NCI-H446 treated with DMSO at 0.1 percent for 48 hours (cell line): ENCODE results near the gene COQ3.

Experiments used
- DNase-seq: peaks from one replicate; lab custom pipeline; 2025; lab: John Stamatoyannopoulos, UW

Gene COQ3, protein sequence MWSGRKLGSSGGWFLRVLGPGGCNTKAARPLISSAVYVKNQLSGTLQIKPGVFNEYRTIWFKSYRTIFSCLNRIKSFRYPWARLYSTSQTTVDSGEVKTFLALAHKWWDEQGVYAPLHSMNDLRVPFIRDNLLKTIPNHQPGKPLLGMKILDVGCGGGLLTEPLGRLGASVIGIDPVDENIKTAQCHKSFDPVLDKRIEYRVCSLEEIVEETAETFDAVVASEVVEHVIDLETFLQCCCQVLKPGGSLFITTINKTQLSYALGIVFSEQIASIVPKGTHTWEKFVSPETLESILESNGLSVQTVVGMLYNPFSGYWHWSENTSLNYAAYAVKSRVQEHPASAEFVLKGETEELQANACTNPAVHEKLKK

DNA sequence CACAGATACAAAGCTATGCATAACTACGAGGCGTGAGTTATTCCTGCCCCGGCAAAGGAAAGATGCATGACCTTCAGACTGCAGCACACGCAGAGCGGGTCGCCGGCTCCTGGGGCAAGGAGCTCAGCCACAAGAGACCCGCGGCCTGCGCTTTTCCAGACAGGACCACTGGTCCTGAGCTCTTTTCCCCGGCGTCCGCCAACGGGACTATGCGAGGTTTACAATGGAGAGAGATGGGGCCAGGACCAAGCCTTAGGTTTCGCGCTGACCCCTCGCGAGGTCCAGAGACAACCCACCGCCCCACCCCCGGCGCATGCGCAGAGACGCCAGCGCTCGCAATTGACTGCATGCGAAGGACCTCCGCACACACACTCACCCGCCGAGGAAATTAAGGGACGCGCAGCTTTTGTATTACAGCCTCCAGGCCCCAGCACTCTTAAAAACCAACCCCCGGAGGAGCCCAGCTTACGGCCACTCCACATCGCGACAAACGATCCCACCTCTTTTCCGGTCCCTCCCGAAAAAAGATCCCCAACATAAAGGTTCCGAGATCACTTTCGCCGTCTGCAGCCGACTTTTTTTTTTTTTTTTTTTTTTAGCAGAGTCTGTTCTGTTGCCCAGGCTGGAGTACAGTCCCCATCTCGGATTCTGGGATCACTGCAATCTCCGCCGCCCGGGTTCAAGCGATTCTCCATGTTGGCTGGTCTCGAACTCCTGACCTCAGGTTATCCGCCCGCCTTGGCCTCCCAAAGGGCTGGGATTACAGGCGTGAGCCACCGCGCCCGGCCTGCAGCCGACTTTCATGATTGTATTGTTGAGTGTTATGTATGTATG is at the start of gene COQ3:
COQ3 (minus strand) TSS at position 498 of the 834 bp plus-strand sequence; CDS start at position 482, 16 bp downstream.
- peak; percentile 54 for DNase-seq

DNA sequence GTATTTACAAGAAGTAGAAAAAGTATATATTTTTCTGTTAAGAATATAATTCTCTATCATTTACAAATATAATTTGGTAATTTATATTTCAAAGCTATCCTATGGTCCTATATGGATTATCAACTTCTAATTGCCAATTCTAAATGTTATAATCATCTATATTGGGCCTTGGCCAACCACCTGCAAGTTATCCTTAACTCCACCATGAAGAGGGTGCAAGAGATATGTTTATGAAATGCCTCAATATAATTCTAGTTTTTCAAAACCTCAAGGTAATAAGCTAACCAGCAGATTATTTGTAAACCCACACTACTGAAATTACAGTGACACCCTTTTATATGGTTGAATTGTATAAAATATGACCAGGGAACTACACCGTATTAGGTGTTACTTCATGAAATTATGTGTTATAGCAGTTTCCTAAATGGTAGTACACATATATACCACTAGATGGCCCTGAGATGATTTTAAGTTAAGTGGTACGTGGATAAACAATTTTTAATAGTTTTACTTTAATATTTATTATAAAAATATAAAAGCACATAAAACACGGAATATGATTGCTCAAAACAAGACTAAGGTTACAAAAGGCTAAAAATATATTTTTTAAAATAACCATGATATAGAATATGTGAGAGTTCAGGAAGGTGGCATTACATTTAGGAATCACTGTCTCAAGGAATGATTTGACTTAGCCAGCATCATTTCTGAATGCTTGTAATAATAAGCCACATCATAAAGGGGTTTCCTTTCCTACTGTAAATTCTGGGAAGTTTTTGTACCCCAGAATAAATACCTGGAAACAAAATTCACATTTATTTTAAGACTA is 40.9 kb upstream of the COQ3 start:
- no peak for DNase-seq

GRCh38 chr6:99432877-99433276 is 38.9 kb upstream of the COQ3 start:
- DNase-seq = no peak

DNA sequence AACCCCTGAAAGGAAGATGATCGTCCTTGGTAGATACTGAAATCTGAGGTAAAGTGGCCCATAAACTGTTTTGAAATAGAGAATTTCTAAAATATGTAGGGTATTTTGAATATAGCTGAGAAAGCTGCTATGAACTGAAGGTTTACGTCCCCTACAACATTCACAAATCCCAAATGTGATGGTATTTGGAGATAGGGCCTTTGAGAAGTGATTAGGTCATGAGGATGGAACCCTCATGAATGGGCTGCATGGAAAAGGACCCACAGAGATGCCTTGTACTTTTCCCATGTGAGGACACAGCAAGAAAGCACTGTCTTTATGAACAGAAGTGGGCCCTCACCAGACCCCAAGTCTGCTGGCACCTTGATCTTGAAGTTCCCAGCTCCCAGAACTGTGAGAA is 37.9 kb upstream of the COQ3 start:
- DNase-seq = no peak

DNA sequence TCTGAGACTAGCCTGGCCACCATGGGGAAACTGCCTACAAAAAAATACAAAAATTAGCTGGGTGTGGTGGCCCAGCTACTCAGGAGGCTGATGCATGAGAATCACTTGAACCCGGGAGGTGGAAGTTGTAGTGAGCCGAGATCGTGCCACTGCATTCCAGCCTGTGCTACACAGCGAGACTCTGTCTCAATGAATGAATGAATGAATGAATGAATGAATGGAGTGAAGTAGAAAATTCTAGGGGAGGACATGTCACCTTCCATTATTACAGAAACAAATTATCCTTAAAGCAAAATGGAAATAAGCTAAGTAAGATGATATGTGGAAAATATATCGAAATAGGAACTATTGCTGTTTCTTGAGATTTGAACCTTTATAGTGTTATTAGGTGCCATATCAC is 34.0 kb upstream of the COQ3 start:
- no peak for DNase-seq

GRCh38 chr6:99426451-99426757 is 32.4 kb upstream of the COQ3 start:
- no peak for DNase-seq

GRCh38 chr6:99425647-99426450 is 31.9 kb upstream of the COQ3 start:
- peak; percentile 85 for DNase-seq

- DNase-seq = peak; percentile 97
These were observed 31.0 kb upstream of the COQ3 start, which contains the start of gene PNISR for GRCh38 chr6:99424761-99425646. Gene PNISR (minus strand): TSS chr6:99425308. CDS start chr6:99414659, 10,649 bp downstream.

GRCh38 chr6:99424022-99424421 is 30.0 kb upstream of the COQ3 start:
- no peak for DNase-seq

DNA sequence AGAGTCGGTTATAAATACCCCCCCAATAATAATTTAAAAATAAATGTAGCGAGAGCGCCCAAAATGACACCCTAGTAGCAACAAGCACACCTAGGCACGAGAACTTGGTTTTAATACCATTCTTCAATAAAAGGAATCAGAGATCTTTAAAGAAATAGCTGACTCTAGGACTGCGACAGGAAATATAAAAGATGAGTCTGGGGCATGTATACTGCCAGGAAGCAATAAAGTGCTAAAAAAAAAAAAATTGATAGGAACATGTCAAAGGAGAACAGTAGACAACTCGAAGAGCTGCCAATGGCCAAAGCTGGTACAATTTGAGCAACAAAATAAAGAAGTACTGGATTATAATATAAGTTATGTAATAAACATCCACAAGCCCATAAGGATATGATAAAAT is 28.9 kb upstream of the COQ3 start:
- DNase-seq = no peak

GRCh38 chr6:99416892-99417767 is 23.1 kb upstream of the COQ3 start:
- no peak for DNase-seq

- no peak for DNase-seq
These were observed 22.2 kb upstream of the COQ3 start for GRCh38 chr6:99416226-99416625.

DNA sequence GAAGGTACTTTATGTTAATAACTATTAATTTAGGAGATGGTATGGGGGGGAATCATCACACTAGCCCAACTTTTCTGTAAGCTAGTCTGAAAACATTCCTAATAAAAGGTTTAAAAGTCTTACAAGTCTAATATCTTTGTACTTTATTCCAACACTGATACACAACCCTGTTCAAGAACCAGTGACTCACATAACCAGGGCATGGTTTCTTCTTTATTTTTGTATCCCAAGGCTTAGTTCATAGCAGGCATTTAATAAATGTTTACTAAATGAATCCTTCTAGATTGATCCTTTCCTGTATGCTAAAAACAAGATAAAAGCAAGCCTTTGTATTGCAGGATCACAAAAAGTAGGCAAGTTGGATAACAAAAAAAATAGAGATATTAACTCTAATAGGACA is 21.5 kb upstream of the COQ3 start:
- DNase-seq = no peak

- no peak for DNase-seq
These were observed 18.1 kb upstream of the COQ3 start for GRCh38 chr6:99412065-99412464.

DNA sequence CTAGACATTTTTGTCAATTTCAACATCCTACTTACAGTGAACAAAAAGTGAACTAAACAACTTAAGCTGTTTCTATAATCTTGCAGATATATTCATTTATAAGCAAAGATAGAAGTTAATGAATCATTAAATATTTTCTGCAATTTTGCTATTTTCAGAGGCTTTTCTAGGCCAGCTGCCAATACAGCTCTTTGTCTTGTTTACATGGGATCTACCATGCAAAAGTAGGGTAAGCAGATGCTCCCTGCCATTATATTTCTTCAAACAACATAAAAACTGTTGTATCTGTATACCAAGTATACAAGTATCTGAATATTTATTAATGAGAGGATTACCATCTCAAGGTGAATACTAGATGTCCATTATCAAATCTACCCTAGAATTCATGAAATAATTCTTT is 15.7 kb upstream of the COQ3 start:
- no peak for DNase-seq

DNA sequence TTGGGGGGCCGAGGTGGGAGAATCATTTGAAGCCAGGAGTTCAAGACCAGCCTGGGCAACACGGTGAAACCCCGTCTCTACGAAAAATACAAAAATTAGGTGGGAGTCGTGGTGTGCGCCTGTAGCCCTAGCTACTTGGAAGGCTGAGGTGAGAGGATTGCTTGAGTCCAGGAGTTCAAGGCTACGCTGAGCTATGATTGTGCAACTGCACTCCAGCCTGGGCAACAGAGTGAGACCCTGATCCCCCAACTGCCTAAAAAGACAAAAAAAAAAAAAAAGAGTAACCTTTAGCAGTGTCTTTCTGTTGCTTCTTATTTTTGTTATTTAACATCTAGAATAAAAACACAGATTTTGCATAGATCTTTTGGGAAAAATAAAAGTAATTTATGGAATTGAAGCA is 13.1 kb upstream of the COQ3 start:
- no peak for DNase-seq

DNA sequence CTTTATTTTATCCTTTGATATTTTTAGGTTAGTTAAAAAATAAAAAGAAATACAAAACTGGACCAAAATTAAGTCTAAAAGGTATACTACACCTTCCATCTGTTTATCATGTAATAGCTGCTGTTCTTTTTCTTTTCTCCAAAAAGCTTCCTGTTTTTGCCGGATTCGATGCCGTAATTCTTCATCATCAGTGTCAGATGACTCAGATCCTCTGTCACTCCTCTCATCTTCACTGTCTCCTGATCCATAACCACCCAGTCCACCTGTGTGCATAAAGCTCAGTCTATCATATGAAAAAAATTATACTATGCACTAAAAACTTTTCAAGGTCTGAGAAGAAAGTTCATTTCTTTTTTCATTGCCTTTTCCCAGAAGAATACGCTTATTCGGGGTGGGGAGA is 8.5 kb upstream of the COQ3 start:
- no peak for DNase-seq

- DNase-seq = no peak
These were observed 3.3 kb upstream of the COQ3 start for GRCh38 chr6:99397287-99397686.

DNA sequence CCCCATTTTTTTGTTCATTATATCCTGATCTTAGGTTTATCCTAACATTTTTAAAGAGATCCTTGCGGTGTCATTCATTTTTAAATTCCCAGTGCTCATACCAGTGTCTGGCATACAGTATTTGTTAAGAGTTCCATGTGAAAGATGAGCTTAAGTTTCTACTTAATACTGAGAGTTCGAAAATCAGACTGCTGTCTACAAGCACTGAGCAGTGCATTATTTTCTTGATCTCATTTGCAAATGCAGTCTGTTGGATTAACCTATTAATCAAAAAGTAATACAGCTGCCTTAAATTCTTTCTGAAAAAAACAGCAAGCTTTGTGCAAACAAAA is 663 bp downstream of the COQ3 start:
- no peak for DNase-seq

GRCh38 chr6:99390896-99391295 is 3.1 kb downstream of the COQ3 start:
- DNase-seq = no peak
